Prostate gland (tissue), 2 donors: ENCODE measurements around the gene CNPY2. TPM values are rescaled to one million over a fixed set of nuclear protein-coding genes. Genes with fewer than 3 reads are reported as not detected.
A peak's percentile ranks its signal among the peaks of the same experiment; 100 is the strongest.
"Not testable (repeated sequence)": the region's sequence is repeated elsewhere in the genome, so short reads cannot be mapped to it uniquely, and the experiment has no call there.

ENCODE experiments used
- DNase-seq: peaks from one replicate; pipeline ENCODE4 v3.0.0-alpha.2; 2019; ENCODE audit warnings: low spot score
- H3K27ac ChIP-seq, 2 donors: fragments of 200-600 bp; sonication (generic); 2 replicates each; pipeline ENCODE4 v1.5.1; 2017 to 2019
- H3K27me3 ChIP-seq: fragments of 200-600 bp; sonication (generic); replicated peaks from 2 replicates; pipeline ENCODE4 v1.5.1; 2019; ENCODE audit not compliant: insufficient read depth
- H3K36me3 ChIP-seq, 2 donors: fragments of 200-600 bp; sonication (generic); 1 replicate in 1 of 2; 2 replicates in 1 of 2; pipeline versions ENCODE4 v1.5.1 to v1.8.1; 2017 to 2019
- H3K4me1 ChIP-seq: fragments of 200-600 bp; sonication (generic); replicated peaks from 2 replicates; pipeline ENCODE4 v1.5.1; 2019
- H3K4me3 ChIP-seq, 2 donors: fragments of 200-600 bp; sonication (generic); 2 replicates each; pipeline ENCODE4 v1.5.1; 2017 to 2019
- H3K9me3 ChIP-seq: fragments of 200-600 bp; sonication (generic); 2 replicates; pipeline ENCODE4 v1.5.1; 2017
- POLR2A ChIP-seq: fragments of 450-650 bp; IDR thresholded peaks from one replicate; pipeline ENCODE4 v1.6.1; 2016; ENCODE audit warnings: antibody characterized with exemption, mild to moderate bottlenecking
- POLR2AphosphoS5 ChIP-seq: sonication (generic); formaldehyde crosslinking; IDR thresholded peaks from one replicate; pipeline ENCODE4 v1.6.1; 2017; ENCODE audit warnings: antibody characterized with exemption
- WGBS: methylation state at CpG from one replicate; pipeline ENCODE4 v1.1.5; 2018; 5-methylcytosine and 5-hydroxymethylcytosine counted together
- intact Hi-C: fragments of 100-400 bp; cut with DNase I; formaldehyde crosslinking; loops from one replicate; pipeline ENCODE4 v1.14.2; 2022
- total RNA-seq, 2 donors: library from RNA; depleted of rRNA; stranded (reverse); fragments of >200 nt; gene quantifications; one replicate each; pipeline ENCODE4 v1.1.0, GENCODE V29; 2016
- TF ChIP-seq, protein P1 (sequence below), 4 experiments: fragments of 200-600 bp in 2 of 4; fragments of 450-650 bp in 2 of 4; sonication (generic) in 2 of 4; IDR thresholded peaks; 1 replicate in 3 of 4; 2 replicates in 1 of 4; pipeline ENCODE4 v1.5.1; 2016 to 2019; ENCODE audit warnings: antibody characterized with exemption in 4 of 4, mild to moderate bottlenecking in 2 of 4, moderate library complexity in 2 of 4

Gene CNPY2
- total RNA-seq, 2 donors from 2014 or later: 97.7 to 101 TPM

DNA sequence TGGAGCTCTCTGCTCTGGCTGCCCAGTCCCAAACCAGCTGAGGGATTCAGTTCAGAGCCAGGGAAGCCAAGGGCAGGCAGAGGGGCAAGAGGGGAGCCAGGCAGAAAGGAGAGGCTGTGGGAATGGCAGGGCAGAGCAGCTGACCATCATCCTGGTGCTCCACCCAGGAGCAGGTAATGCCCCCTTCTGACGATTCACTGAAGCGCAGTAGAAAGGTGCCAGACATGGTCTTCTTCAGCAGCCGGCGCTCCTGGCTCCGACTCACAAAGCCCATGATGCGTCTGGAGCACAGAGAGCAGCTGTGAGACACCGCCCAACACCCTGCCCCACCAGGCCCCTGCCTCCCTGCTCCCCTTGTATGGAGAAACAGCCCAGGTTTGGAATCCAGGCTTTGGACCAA is 30.9 kb upstream of the CNPY2 start:
- TF ChIP-seq, protein P1, sequence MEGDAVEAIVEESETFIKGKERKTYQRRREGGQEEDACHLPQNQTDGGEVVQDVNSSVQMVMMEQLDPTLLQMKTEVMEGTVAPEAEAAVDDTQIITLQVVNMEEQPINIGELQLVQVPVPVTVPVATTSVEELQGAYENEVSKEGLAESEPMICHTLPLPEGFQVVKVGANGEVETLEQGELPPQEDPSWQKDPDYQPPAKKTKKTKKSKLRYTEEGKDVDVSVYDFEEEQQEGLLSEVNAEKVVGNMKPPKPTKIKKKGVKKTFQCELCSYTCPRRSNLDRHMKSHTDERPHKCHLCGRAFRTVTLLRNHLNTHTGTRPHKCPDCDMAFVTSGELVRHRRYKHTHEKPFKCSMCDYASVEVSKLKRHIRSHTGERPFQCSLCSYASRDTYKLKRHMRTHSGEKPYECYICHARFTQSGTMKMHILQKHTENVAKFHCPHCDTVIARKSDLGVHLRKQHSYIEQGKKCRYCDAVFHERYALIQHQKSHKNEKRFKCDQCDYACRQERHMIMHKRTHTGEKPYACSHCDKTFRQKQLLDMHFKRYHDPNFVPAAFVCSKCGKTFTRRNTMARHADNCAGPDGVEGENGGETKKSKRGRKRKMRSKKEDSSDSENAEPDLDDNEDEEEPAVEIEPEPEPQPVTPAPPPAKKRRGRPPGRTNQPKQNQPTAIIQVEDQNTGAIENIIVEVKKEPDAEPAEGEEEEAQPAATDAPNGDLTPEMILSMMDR (IDR thresholded peaks at IDR 0.05): no peak
- no peak for TF ChIP-seq POLR2AphosphoS5
- TF ChIP-seq POLR2A: no peak
- intact Hi-C loops: no loop called here
- no peaks in the 10 kb centered on the region for H3K4me1 ChIP-seq
- H3K4me3 ChIP-seq: no peak overlapping the region
- no peak overlapping the region for H3K27ac ChIP-seq
- no peaks in the 10 kb centered on the region for H3K9me3 ChIP-seq
- no peaks in the 10 kb centered on the region for H3K27me3 ChIP-seq
- peaks cover 26 to 40% of the 10 kb centered on the region in 2 donors for H3K36me3 ChIP-seq
- WGBS: 80% methylated on average over 7 of the region's 7 CpGs
- DNase-seq: no peak

DNA sequence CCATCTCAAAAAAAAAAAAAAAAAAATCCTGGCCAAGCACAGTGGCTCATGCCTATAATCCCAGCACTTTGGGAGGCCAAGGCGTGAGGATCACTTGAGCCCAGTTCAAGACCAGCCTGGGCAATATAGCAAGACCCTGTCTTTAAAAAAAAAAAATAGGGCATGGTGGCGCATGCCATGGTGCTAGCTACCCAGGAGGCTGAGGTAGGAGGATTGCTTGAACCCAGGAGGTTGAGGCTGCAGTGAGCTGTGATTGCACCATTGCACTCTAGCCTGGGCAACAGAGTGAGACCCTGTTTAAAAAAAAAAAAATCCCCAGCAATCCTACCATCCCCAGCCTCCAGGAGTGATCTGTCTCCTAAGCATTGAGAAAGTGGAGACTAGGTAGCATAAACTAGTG is 26.5 kb upstream of the CNPY2 start:
- intact Hi-C loops, DNase-seq, H3K4me3 ChIP-seq, H3K9me3 ChIP-seq, H3K27ac ChIP-seq, H3K27me3 ChIP-seq, H3K4me1 ChIP-seq: not testable (repeated sequence)
- WGBS: 94% methylated on average over 2 of the region's 2 CpGs
- peaks cover 10 to 11% of the 10 kb centered on the region in 2 donors for H3K36me3 ChIP-seq

DNA sequence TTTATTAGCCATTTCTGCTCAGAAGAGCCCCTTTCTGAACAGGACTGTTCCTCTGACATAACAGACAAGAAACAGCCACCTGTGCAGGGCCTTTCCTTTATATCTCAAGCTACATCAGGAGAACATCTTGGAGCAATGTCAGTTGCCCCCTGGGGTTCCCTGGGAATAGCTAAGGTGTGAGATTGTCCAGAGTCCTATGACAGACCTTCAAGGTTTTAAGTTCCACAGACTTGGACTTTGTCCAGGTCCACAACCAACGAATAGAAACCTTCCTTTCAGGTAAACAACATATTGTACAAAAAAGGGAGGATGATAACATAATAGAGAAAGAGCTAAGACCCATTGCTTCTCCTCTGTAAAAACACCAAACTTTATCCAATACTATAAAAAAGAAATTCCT is 25.8 kb upstream of the CNPY2 start:
- intact Hi-C loops: no loop called here
- no peak overlapping the region for H3K4me3 ChIP-seq
- 10% methylated on average over 1 of the region's 1 CpG for WGBS

DNA sequence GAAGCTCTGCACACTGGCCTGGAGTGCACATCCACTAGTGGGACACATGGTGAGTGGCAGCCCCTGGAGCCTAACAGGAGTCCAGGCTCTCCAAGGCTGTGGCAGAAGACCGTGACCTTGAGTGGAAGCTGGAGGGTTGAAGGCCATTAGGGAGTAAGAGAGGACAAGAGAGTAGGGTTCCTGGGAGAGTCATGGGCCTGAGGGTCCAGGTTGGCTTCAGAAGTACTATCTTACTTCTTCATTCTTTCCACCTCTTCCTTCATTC is 23.3 kb upstream of the CNPY2 start:
- H3K4me1 ChIP-seq: no peaks in the 10 kb centered on the region
- WGBS: 91% methylated on average over 1 of the region's 1 CpG
- no peak overlapping the region for H3K4me3 ChIP-seq
- H3K27me3 ChIP-seq: no peaks in the 10 kb centered on the region
- no peak for TF ChIP-seq POLR2A
- no peak for TF ChIP-seq POLR2AphosphoS5
- TF ChIP-seq, protein P1 (IDR thresholded peaks at IDR 0.05): no peak
- no peaks in the 10 kb centered on the region for H3K9me3 ChIP-seq
- no peak for DNase-seq
- no peak overlapping the region for H3K27ac ChIP-seq
- H3K36me3 ChIP-seq: peaks cover 5 to 8% of the 10 kb centered on the region in 2 donors
- intact Hi-C loops: no loop called here

More for the DNA sequence above, 25.8 kb upstream of the CNPY2 start:
- Histone ChIP-seq H3K27ac (no peak overlapping the region), H3K4me1 (no peaks in the 10 kb centered on the region), H3K9me3 (no peaks in the 10 kb centered on the region), H3K36me3 (peaks cover 6 to 11% of the 10 kb centered on the region in 2 donors), H3K27me3 (no peaks in the 10 kb centered on the region)
- TF ChIP-seq, protein P1 (IDR thresholded peaks at IDR 0.05): no peak
- no peak for TF ChIP-seq POLR2AphosphoS5
- no peak for TF ChIP-seq POLR2A
- no peak for DNase-seq

DNA sequence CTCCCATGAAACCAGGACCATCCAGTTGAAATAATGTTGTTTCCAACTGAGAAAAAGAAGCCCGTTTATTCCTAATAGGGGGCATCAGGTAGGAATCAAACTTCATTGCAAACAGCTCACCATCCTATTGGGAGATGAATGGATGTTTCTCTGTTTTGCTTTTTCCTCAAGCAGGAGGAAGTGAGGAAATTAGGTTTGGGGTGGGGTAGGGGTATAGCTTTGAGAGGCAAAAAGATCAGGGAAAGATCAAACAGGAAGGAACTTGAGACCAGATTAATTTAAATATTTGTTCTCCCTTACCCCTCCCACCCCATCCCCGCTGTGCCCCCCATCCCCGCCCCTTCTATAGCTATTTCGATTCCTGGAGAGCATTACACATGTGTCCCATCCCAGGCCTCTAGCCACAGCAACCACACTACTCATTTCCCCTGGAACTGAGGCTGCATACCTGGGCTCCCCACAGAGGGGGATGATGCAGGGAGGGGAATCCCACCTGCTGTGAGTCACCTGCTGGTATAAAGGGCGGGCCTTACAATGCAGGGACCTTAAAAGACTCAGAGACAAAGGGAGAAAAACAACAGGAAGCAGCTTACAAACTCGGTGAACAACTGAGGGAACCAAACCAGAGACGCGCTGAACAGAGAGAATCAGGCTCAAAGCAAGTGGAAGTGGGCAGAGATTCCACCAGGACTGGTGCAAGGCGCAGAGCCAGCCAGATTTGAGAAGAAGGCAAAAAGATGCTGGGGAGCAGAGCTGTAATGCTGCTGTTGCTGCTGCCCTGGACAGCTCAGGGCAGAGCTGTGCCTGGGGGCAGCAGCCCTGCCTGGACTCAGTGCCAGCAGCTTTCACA is 22.7 kb upstream of the CNPY2 start, which contains the start of gene IL23A:
TSS of gene IL23A (plus strand) at position 577 of the 850 bp plus-strand sequence. CDS start at position 738, 161 bp downstream.
- TF ChIP-seq POLR2A (peak; percentile 12), POLR2AphosphoS5 (no peak)
- intact Hi-C loops: no loop called here
- H3K36me3 ChIP-seq: peaks cover 3 to 5% of the 10 kb centered on the region in 2 donors
- no peak within 1 kb of the TSS for H3K27ac ChIP-seq
- DNase-seq: no peak
- H3K27me3 ChIP-seq: no peaks in the 10 kb centered on the region
- no peaks in the 10 kb centered on the region for H3K4me1 ChIP-seq
- no peak within 1 kb of the TSS for H3K4me3 ChIP-seq
- no peaks in the 10 kb centered on the region for H3K9me3 ChIP-seq
- 31% methylated on average over 9 of the region's 9 CpGs for WGBS

DNA sequence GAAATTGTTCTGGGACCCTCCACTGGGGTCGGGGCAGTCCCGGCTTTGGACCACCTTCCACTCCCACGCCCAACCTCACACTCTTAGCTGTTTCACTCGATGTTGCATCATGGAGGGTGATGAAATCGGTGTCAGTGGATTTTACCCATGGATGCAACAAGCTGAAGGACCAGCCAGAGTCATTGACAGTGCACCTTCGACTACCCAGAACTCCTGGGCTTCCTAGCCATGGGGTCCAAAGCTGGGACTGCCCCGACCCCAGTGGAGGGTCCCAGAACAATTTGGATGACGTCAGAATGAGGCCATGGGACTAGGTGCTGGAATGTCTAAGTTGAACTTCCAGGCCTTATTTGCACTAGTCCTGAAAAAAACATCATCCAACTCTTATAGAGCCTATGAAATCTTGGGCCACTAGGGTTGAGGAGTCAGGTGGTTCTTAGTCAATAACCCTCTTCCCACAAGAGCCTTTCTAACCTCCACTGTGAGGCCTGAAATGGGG is 22.0 kb upstream of the CNPY2 start:
- H3K36me3 ChIP-seq: peaks cover 0 to 1% of the 10 kb centered on the region in 2 donors
- no peaks in the 10 kb centered on the region for H3K9me3 ChIP-seq
- no peaks in the 10 kb centered on the region for H3K4me1 ChIP-seq
- H3K27me3 ChIP-seq: no peaks in the 10 kb centered on the region
- intact Hi-C loops: no loop called here
- WGBS: 86% methylated on average over 8 of the region's 8 CpGs
- DNase-seq: no peak
- TF ChIP-seq POLR2AphosphoS5 (no peak), POLR2A (no peak)
- TF ChIP-seq, protein P1 (IDR thresholded peaks at IDR 0.05): no peak
- no peak overlapping the region for H3K27ac ChIP-seq
- no peak overlapping the region for H3K4me3 ChIP-seq
